ENCODE data around the gene SLC25A23.

DNA sequence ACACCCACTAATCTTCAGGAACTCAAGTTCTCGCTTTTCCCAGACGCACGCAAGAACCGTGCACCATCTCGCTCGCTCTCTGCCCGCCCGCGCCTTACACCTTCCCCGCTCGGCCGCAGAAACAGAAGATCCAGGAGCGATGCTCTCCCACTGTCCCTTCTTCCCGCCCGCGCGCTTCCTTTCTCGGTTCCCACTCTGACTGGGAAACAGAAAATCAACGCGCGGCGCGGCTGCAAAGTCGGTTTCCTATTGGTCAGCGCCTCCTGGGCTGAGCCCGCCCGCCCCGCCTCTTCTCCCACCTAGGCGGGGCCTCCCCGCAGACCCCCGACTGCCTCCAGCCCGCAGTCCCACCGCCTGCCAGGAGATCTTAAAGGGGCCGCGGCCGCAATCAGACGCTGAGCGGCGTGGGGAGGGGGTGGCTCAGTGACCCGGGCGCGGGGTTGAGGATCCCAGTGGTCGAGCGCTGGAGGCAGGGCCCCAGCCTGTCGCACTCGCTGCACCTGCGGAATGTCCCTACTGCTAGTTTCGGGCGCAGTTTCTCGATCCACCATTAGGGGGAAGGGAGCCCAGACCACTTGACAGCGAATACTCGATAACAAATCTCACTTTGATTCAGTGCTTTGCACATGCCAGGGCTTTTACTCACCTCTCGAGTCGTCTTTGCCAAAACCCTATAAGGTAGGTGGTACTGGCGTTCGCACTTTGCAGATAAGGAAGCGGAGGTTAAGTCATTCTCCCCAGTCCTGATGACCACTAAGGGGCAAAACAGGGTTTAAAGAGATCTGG, 700 bp upstream of the SLC25A23 start:
- TF ChIP-seq EP300 (IDR thresholded peaks at IDR 0.05; ENCODE audit: low read length) (no peak), ZNF24 (IDR thresholded peaks at IDR 0.05) (no peak), STAT5A (IDR thresholded peaks at IDR 0.05; ENCODE audit: borderline replicate concordance, low read length) (no peak; the same call in 1 of the 2 replicates), POLR2A (conservative IDR thresholded peaks at IDR 0.05) (no peak), HDAC2 (IDR thresholded peaks at IDR 0.05) (peak; percentile 29), RCOR1 (IDR thresholded peaks at IDR 0.05; ENCODE audit: borderline replicate concordance in 1 of 2, low read depth in 2 of 2, low read length in 2 of 2) (peak; percentile 32 to 84; a peak in 2 of 4 replicates), CEBPB (tag; IDR thresholded peaks at IDR 0.05) (no peak)

All from K562 (cell line).